ENCODE results near the gene CACNB2.
A peak's percentile ranks its signal among the peaks of the same experiment; 100 is the strongest.

Gene CACNB2

GRCh38 chr10:18140149-18140956 lies at the start of gene CACNB2:
CACNB2 (plus strand) TSS chr10:18140424.
- DNase-seq (ENCODE audit: low read depth in 2 of 2, low spot score in 1 of 2), result no peak

- DNase-seq (ENCODE audit: low read depth in 2 of 2, low spot score in 1 of 2), result no peak
Observed at GRCh38 chr10:18094332-18094731, 45.9 kb upstream of the CACNB2 start.

GRCh38 chr10:18094793-18095192 lies 45.4 kb upstream of the CACNB2 start:
- DNase-seq (ENCODE audit: low read depth in 2 of 2, low spot score in 1 of 2), result no peak

GRCh38 chr10:18097524-18097923 lies 42.7 kb upstream of the CACNB2 start:
- no peak for DNase-seq (ENCODE audit: low read depth in 2 of 2, low spot score in 1 of 2)

- DNase-seq (ENCODE audit: low read depth in 2 of 2, low spot score in 1 of 2), result no peak
Observed at GRCh38 chr10:18098201-18098600, 42.0 kb upstream of the CACNB2 start.

GRCh38 chr10:18099415-18099814 lies 40.8 kb upstream of the CACNB2 start:
- DNase-seq (ENCODE audit: low read depth in 2 of 2, low spot score in 1 of 2), result no peak

GRCh38 chr10:18100669-18101068 lies 39.6 kb upstream of the CACNB2 start:
- no peak for DNase-seq (ENCODE audit: low read depth in 2 of 2, low spot score in 1 of 2)

- DNase-seq (ENCODE audit: low read depth in 2 of 2, low spot score in 1 of 2), result no peak
Observed at GRCh38 chr10:18102404-18102803, 37.8 kb upstream of the CACNB2 start.

GRCh38 chr10:18104223-18104872 lies 35.9 kb upstream of the CACNB2 start:
- DNase-seq (ENCODE audit: low read depth in 2 of 2, low spot score in 1 of 2), result peak in 1 of 2 donors; percentile 3

GRCh38 chr10:18109341-18109870 lies 30.8 kb upstream of the CACNB2 start:
- no peak for DNase-seq (ENCODE audit: low read depth in 2 of 2, low spot score in 1 of 2)

GRCh38 chr10:18113881-18114280 lies 26.3 kb upstream of the CACNB2 start:
- DNase-seq (ENCODE audit: low read depth in 2 of 2, low spot score in 1 of 2), result no peak

- no peak for DNase-seq (ENCODE audit: low read depth in 2 of 2, low spot score in 1 of 2)
Observed at GRCh38 chr10:18117276-18117675, 22.9 kb upstream of the CACNB2 start.

- no peak for DNase-seq (ENCODE audit: low read depth in 2 of 2, low spot score in 1 of 2)
Observed at GRCh38 chr10:18122753-18123152, 17.5 kb upstream of the CACNB2 start.

GRCh38 chr10:18133046-18133445 lies 7.2 kb upstream of the CACNB2 start:
- DNase-seq (ENCODE audit: low read depth in 2 of 2, low spot score in 1 of 2), result no peak

GRCh38 chr10:18134509-18134908 lies 5.7 kb upstream of the CACNB2 start:
- no peak for DNase-seq (ENCODE audit: low read depth in 2 of 2, low spot score in 1 of 2)

- DNase-seq (ENCODE audit: low read depth in 2 of 2, low spot score in 1 of 2), result no peak
Observed at GRCh38 chr10:18134921-18135320, 5.3 kb upstream of the CACNB2 start.

GRCh38 chr10:18136073-18136791 lies 4.0 kb upstream of the CACNB2 start:
- no peak for DNase-seq (ENCODE audit: low read depth in 2 of 2, low spot score in 1 of 2)

GRCh38 chr10:18137111-18137510 lies 3.1 kb upstream of the CACNB2 start:
- no peak for DNase-seq (ENCODE audit: low read depth in 2 of 2, low spot score in 1 of 2)

- DNase-seq (ENCODE audit: low read depth in 2 of 2, low spot score in 1 of 2), result no peak
Observed at GRCh38 chr10:18140957-18141845, 977 bp downstream of the CACNB2 start.

GRCh38 chr10:18142151-18142550 lies 1.9 kb downstream of the CACNB2 start:
- no peak for DNase-seq (ENCODE audit: low read depth in 2 of 2, low spot score in 1 of 2)

- DNase-seq (ENCODE audit: low read depth in 2 of 2, low spot score in 1 of 2), result no peak
Observed at GRCh38 chr10:18144396-18144795, 4.2 kb downstream of the CACNB2 start.

Data from stimulated activated CD8-positive, alpha-beta memory T cell treated with anti-CD3 and anti-CD28 coated beads, Interleukin-4, amount 100 ng/mL, for 4 hours (primary cell).